Mucosa of descending colon (tissue), 3 donors: Measurements from ENCODE around the gene ECM1. TPM values are rescaled to one million over a fixed set of nuclear protein-coding genes. Genes with fewer than 3 reads are reported as not detected.

Source experiments
- ATAC-seq: fragments of 200-7000 bp; cut with Tn5 transposase; one replicate; pipeline ENCODE4 v1.9.1; 2020; ENCODE audit warnings: mild to moderate bottlenecking, moderate library complexity
- DNase-seq, 3 donors: peaks; one replicate each; pipeline ENCODE4 v3.0.0-alpha.2; 2020
- H3K36me3 ChIP-seq: fragments of 200-600 bp; one replicate; pipeline ENCODE4 v1.8.0; 2021; ENCODE audit warnings: low read depth, mild to moderate bottlenecking
- H3K4me1 ChIP-seq: fragments of 200-600 bp; one replicate; pipeline ENCODE4 v1.8.0; 2021; ENCODE audit warnings: low read depth, mild to moderate bottlenecking
- H3K4me3 ChIP-seq: fragments of 200-600 bp; one replicate; pipeline ENCODE4 v1.8.0; 2021; ENCODE audit warnings: mild to moderate bottlenecking
- H3K9me3 ChIP-seq: fragments of 200-600 bp; one replicate; pipeline ENCODE4 v1.8.0; 2021; ENCODE audit warnings: mild to moderate bottlenecking
- intact Hi-C, 2 donors: fragments of 100-400 bp; cut with DNase I in 1 of 2; cut with micrococcal nuclease in 1 of 2; formaldehyde crosslinking; loops; one replicate each; pipeline versions ENCODE4 v1.11.0 to v1.11.1; 2022; cut with DNase I, micrococcal nuclease
- total RNA-seq, 3 donors: library from RNA; stranded (reverse); fragmentation: NEBNext Ultra II Directional in 2 of 3; extraction: Animal tissue kit (Norgen Biotek cat#: 25700) in 2 of 3; gene quantifications; one replicate each; pipeline versions ENCODE4 v1.2.1 to v1.2.4, GENCODE V29; 2021 to 2023
- TF ChIP-seq, protein P1 (sequence below): fragments of 200-600 bp; IDR thresholded peaks from one replicate; pipeline ENCODE4 v1.8.0; 2022; ENCODE audit warnings: antibody characterized with exemption, mild to moderate bottlenecking
- donor health status: DM: no; HTN: no; CAD: no; lungs with moderate emphysema.
- donor health status: DM: no; HTN: no; CAD: no.
- donor health status: DM: no; HTN: yes; CAD: no.

Gene ECM1
- total RNA-seq, 3 donors from 2014 or later = 3.4 to 11.0 (median 8.8) TPM

DNA sequence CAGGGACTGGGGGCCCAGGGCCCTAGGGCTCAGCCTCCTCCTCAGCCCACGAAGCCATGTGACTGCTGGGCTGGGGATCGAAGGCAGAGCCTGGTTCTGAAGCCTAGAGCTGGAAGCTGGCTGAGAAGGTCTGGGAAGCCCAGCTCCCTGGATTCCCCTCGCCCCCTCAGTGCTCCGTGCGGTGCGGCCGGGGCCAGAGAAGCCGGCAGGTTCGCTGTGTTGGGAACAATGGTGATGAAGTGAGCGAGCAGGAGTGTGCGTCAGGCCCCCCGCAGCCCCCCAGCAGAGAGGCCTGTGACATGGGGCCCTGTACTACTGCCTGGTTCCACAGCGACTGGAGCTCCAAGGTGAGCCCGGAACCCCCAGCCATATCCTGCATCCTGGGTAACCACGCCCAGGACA lies 50.4 kb downstream of the ECM1 start:
- Histone ChIP-seq H3K36me3 (no peaks in the 10 kb centered on the region), H3K9me3 (no peaks in the 10 kb centered on the region), H3K4me1 (peaks cover 24% of the 10 kb centered on the region), H3K4me3 (no peak overlapping the region)
- DNase-seq (peak in 1 of 3 donors; percentile 55), ATAC-seq (no peak)
- intact Hi-C loops = loop anchor here in 1 of 2 donors (10.0 kb wide), 1 partner anchor 66 kb away; the partner anchor contains the start of gene ENSA
- TF ChIP-seq, protein P1, sequence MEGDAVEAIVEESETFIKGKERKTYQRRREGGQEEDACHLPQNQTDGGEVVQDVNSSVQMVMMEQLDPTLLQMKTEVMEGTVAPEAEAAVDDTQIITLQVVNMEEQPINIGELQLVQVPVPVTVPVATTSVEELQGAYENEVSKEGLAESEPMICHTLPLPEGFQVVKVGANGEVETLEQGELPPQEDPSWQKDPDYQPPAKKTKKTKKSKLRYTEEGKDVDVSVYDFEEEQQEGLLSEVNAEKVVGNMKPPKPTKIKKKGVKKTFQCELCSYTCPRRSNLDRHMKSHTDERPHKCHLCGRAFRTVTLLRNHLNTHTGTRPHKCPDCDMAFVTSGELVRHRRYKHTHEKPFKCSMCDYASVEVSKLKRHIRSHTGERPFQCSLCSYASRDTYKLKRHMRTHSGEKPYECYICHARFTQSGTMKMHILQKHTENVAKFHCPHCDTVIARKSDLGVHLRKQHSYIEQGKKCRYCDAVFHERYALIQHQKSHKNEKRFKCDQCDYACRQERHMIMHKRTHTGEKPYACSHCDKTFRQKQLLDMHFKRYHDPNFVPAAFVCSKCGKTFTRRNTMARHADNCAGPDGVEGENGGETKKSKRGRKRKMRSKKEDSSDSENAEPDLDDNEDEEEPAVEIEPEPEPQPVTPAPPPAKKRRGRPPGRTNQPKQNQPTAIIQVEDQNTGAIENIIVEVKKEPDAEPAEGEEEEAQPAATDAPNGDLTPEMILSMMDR = no peak

DNA sequence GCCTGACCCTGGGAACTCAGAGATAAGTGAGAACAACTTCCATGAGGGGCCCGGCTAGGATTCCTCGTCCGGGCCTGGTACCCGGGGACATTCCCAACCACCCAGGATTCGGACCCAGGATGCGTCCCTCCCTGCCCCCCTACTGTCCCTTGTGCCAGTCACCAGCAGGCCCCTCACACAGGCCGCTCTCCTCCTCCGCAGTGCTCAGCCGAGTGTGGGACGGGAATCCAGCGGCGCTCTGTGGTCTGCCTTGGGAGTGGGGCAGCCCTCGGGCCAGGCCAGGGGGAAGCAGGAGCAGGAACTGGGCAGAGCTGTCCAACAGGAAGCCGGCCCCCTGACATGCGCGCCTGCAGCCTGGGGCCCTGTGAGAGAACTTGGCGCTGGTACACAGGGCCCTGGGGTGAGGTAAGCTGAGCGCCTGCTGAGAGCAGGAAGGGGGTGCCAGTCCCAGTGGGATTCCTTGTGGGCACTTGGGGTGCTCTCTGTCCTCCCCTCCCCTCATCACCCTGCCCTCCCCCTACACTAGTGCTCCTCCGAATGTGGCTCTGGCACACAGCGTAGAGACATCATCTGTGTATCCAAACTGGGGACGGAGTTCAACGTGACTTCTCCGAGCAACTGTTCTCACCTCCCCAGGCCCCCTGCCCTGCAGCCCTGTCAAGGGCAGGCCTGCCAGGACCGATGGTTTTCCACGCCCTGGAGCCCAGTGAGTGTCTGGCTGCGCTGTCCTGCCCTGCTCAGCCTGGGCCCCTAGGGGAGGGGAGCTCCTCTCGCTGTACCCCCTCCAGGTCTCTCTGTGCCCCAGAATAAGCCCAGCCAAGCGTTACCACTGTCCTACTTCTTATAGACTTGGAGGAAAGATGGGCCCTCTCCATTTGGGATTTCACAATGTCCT lies 51.1 kb downstream of the ECM1 start:
- Histone ChIP-seq H3K36me3 (no peaks in the 10 kb centered on the region), H3K4me3 (no peak overlapping the region), H3K4me1 (peaks cover 31% of the 10 kb centered on the region), H3K9me3 (no peaks in the 10 kb centered on the region)
- intact Hi-C loops = loop anchor here in 1 of 2 donors (10.0 kb wide), 1 partner anchor 66 kb away; the partner anchor contains the start of gene ENSA
- TF ChIP-seq, protein P1 = no peak
- DNase-seq = peak in 1 of 3 donors; percentile 76
- no peak for ATAC-seq

DNA sequence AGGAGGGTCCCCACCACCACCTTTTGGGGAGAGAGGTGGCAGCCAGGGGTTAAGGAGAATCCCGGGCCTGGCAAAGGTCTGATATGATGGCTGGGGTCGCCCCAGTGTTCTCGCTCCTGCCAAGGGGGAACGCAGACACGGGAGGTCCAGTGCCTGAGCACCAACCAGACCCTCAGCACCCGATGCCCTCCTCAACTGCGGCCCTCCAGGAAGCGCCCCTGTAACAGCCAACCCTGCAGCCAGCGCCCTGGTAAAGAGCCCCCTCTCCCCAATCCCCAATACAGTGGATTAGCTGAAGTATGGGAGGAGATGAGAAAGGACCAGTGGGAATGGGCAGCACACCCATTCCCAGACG lies 51.7 kb downstream of the ECM1 start:
- intact Hi-C loops = loop anchor here in 1 of 2 donors (10.0 kb wide), 1 partner anchor 65 kb away; the partner anchor contains the start of gene ENSA
- H3K4me3 ChIP-seq = no peak overlapping the region
- no peaks in the 10 kb centered on the region for H3K9me3 ChIP-seq
- no peaks in the 10 kb centered on the region for H3K36me3 ChIP-seq
- peak in 1 of 3 donors; percentile 70 for DNase-seq
- H3K4me1 ChIP-seq = peaks cover 38% of the 10 kb centered on the region
- ATAC-seq = no peak
- TF ChIP-seq, protein P1 = no peak

DNA sequence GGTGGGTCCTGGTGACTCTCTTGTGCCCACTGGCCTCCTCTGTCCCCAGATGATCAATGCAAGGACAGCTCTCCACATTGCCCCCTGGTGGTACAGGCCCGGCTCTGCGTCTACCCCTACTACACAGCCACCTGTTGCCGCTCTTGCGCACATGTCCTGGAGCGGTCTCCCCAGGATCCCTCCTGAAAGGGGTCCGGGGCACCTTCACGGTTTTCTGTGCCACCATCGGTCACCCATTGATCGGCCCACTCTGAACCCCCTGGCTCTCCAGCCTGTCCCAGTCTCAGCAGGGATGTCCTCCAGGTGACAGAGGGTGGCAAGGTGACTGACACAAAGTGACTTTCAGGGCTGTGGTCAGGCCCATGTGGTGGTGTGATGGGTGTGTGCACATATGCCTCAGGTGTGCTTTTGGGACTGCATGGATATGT lies 52.1 kb downstream of the ECM1 start:
- no peaks in the 10 kb centered on the region for H3K9me3 ChIP-seq
- H3K36me3 ChIP-seq = no peaks in the 10 kb centered on the region
- intact Hi-C loops = no loop called here
- ATAC-seq (peak; percentile 31), DNase-seq (peak; percentile 82 to 90 (median 86))
- peaks cover 42% of the 10 kb centered on the region for H3K4me1 ChIP-seq
- TF ChIP-seq, protein P1 = peak; percentile 95
- H3K4me3 ChIP-seq = no peak overlapping the region

DNA sequence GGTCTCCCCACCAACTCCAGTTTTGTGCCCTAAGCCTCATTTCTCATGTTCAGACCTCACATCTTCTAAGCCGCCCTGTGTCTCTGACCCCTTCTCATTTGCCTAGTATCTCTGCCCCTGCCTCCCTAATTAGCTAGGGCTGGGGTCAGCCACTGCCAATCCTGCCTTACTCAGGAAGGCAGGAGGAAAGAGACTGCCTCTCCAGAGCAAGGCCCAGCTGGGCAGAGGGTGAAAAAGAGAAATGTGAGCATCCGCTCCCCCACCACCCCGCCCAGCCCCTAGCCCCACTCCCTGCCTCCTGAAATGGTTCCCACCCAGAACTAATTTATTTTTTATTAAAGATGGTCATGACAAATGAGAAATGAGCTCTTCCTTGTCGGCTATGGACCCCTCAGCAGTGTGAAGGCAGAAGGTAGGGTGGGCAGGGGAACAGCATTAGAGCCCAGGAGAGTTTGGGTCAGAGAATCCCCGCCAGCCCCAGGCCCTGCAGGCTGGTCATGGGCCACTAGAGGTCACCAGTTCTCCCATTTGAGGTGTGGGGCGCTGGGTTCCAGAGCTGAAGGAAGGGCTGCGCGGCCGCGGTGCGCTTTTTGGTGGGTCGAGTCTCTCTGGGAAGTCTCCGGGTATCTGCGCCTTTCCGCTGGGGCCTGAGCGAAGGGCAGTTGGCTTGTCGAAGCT lies 52.8 kb downstream of the ECM1 start:
- ATAC-seq (peak; percentile 63), DNase-seq (peak; percentile 93 to 95 (median 93))
- Histone ChIP-seq H3K4me1 (peaks cover 48% of the 10 kb centered on the region), H3K36me3 (no peaks in the 10 kb centered on the region), H3K4me3 (peak overlapping the region; percentile 28), H3K9me3 (no peaks in the 10 kb centered on the region)
- TF ChIP-seq, protein P1 = peak; percentile 84
- intact Hi-C loops = no loop called here
